GM19328 (cell line): Measurements from ENCODE around the gene STK16.
"Not testable (repeated sequence)": the region's sequence is repeated elsewhere in the genome, so short reads cannot be mapped to it uniquely, and the experiment has no call there.

Experiments
- ATAC-seq: cut with Tn5 transposase; IDR thresholded peaks from one replicate; pipeline ENCODE4 v1.9.1; 2021; ENCODE audit warnings: mild to moderate bottlenecking, moderate library complexity; ENCODE audit not compliant: unreplicated experiment

Gene STK16

GRCh38 chr2:219245148-219245898 lies at the start of gene STK16, which contains the start of gene GLB1L:
Gene STK16, plus strand, starts transcription at chr2:219245479. Its CDS starts 521 bp downstream, at chr2:219246000.
Gene GLB1L, minus strand, starts transcription at chr2:219245444. Its CDS starts 1,871 bp downstream, at chr2:219243573.
- ATAC-seq: peak; percentile 76

- no peak for ATAC-seq
Measured at GRCh38 chr2:219197388-219197787, 47.9 kb upstream of the STK16 start.

- no peak for ATAC-seq
Measured at GRCh38 chr2:219198974-219199373, 46.3 kb upstream of the STK16 start.

GRCh38 chr2:219199470-219200211 lies 45.6 kb upstream of the STK16 start:
- no peak for ATAC-seq

- not testable (repeated sequence) for ATAC-seq
Measured at GRCh38 chr2:219200502-219201326, 44.6 kb upstream of the STK16 start.

- ATAC-seq: not testable (repeated sequence)
Measured at GRCh38 chr2:219201331-219201730, 43.9 kb upstream of the STK16 start.

GRCh38 chr2:219204425-219205164 lies 40.7 kb upstream of the STK16 start:
- no peak for ATAC-seq

GRCh38 chr2:219205165-219205538 lies 40.1 kb upstream of the STK16 start:
- no peak for ATAC-seq

- no peak for ATAC-seq
Measured at GRCh38 chr2:219205981-219206327, 39.3 kb upstream of the STK16 start.

GRCh38 chr2:219206328-219207133 lies 38.7 kb upstream of the STK16 start, which contains the start of gene ZFAND2B:
Gene ZFAND2B, plus strand, starts transcription at chr2:219206782. Its CDS starts 206 bp downstream, at chr2:219206988.
- ATAC-seq: peak; percentile 98

- ATAC-seq: no peak
Measured at GRCh38 chr2:219207134-219207883, 38.0 kb upstream of the STK16 start.

GRCh38 chr2:219207884-219208740 lies 37.2 kb upstream of the STK16 start:
- no peak for ATAC-seq

GRCh38 chr2:219209236-219210195 lies 35.8 kb upstream of the STK16 start:
- ATAC-seq: no peak

- no peak for ATAC-seq
Measured at GRCh38 chr2:219210196-219210885, 34.9 kb upstream of the STK16 start.

- ATAC-seq: no peak
Measured at GRCh38 chr2:219210886-219211362, 34.4 kb upstream of the STK16 start.

GRCh38 chr2:219213026-219213415 lies 32.3 kb upstream of the STK16 start:
- no peak for ATAC-seq
